HEK293T (cell line): ENCODE measurements around the gene RBM18.

Experiments used
- CTCF ChIA-PET: fragments of 350-600 bp; formaldehyde crosslinking; extraction: SDS; loops from one replicate; lab custom pipeline; 2021; ENCODE audit warnings: antibody characterized with exemption, inconsistent platforms; lab: Yijun Ruan, JAX
- POLR2A ChIA-PET: fragments of 350-600 bp; formaldehyde crosslinking; extraction: SDS; loops from one replicate; lab custom pipeline; 2020; ENCODE audit warnings: antibody characterized with exemption, inconsistent platforms; lab: Yijun Ruan, JAX
- DNase-seq: peaks from one replicate; pipeline ENCODE4 v3.0.0; 2012; ENCODE audit warnings: mixed read lengths; ENCODE audit errors: extremely low spot score
- ARNT ChIP-seq: fragments of 450-650 bp; IDR thresholded peaks from 2 replicates; pipeline ENCODE4 v1.6.1; 2017; ENCODE audit warnings: mild to moderate bottlenecking
- CTBP1 ChIP-seq: fragments of 450-650 bp; IDR thresholded peaks from 2 replicates; pipeline ENCODE4 v1.6.1; 2016; ENCODE audit warnings: borderline replicate concordance
- FOXA1 ChIP-seq: fragments of 450-650 bp; IDR thresholded peaks from 2 replicates; pipeline ENCODE4 v1.6.1; 2016; ENCODE audit warnings: mild to moderate bottlenecking
- FOXK2 ChIP-seq: fragments of 450-650 bp; IDR thresholded peaks from 2 replicates; pipeline ENCODE4 v1.6.1; 2016; ENCODE audit warnings: mild to moderate bottlenecking
- FOXM1 ChIP-seq: fragments of 450-650 bp; IDR thresholded peaks from 2 replicates; pipeline ENCODE4 v1.6.1; 2017; ENCODE audit warnings: mild to moderate bottlenecking, borderline replicate concordance
- HDGF ChIP-seq: fragments of 450-650 bp; IDR thresholded peaks from 2 replicates; pipeline ENCODE4 v1.6.1; 2017; ENCODE audit warnings: antibody characterized with exemption, borderline replicate concordance
- LEF1 ChIP-seq: fragments of 450-650 bp; IDR thresholded peaks from 2 replicates; pipeline ENCODE4 v1.6.1; 2017; ENCODE audit warnings: mild to moderate bottlenecking, borderline replicate concordance
- NFRKB ChIP-seq: fragments of 450-650 bp; IDR thresholded peaks from 2 replicates; pipeline ENCODE4 v1.6.1; 2016; ENCODE audit warnings: mild to moderate bottlenecking, moderate library complexity
- PKNOX1 ChIP-seq: fragments of 450-650 bp; IDR thresholded peaks from 2 replicates; pipeline ENCODE4 v1.6.1; 2016
- SP1 ChIP-seq: fragments of 450-650 bp; IDR thresholded peaks from 2 replicates; pipeline ENCODE4 v1.6.1; 2017
- SUZ12 ChIP-seq: fragments of 450-650 bp; IDR thresholded peaks from 2 replicates; pipeline ENCODE4 v1.6.1; 2016; ENCODE audit warnings: mild to moderate bottlenecking
- TARDBP ChIP-seq: fragments of 450-650 bp; IDR thresholded peaks from 2 replicates; pipeline ENCODE4 v1.6.1; 2016
- ZNF384 ChIP-seq: fragments of 450-650 bp; IDR thresholded peaks from 2 replicates; pipeline ENCODE4 v1.6.1; 2016

Gene RBM18

GRCh38 chr9:122190597-122191381, 73.9 kb downstream of the RBM18 start:
- CTCF ChIA-PET = no interaction called here
- POLR2A ChIA-PET = no interaction called here
- no peak for TF ChIP-seq ARNT
- no peak for TF ChIP-seq FOXM1
- TF ChIP-seq TARDBP = no peak
- TF ChIP-seq HDGF = no peak
- TF ChIP-seq PKNOX1 = no peak
- TF ChIP-seq NFRKB = no peak
- no peak for TF ChIP-seq FOXK2
- TF ChIP-seq CTBP1 = no peak
- TF ChIP-seq LEF1 = no peak
- TF ChIP-seq FOXA1 = no peak
- no peak for TF ChIP-seq ZNF384
- TF ChIP-seq SP1 = no peak
- no peak for TF ChIP-seq SUZ12
- no peak for DNase-seq

GRCh38 chr9:122188369-122188768, 76.3 kb downstream of the RBM18 start:
- no peak for TF ChIP-seq TARDBP
- ChIA-PET POLR2A (no interaction called here), CTCF (no interaction called here)
- no peak for DNase-seq
